Neural progenitor cell (in vitro differentiated cells): ENCODE data around the gene SND1. TPM values are rescaled to one million over a fixed set of nuclear protein-coding genes. Genes with fewer than 3 reads are reported as not detected.

Experiments used
- DNase-seq: peaks from one replicate; pipeline ENCODE4 v3.0.0-alpha.2; 2016; ENCODE audit warnings: low spot score
- H2AFZ ChIP-seq: fragments of 200-600 bp; sonication (generic); replicated peaks from 2 replicates; pipeline ENCODE4 v1.6.1; 2016; ENCODE audit warnings: antibody characterized with exemption
- H3F3A ChIP-seq: fragments of 200-600 bp; sonication (generic); 2 replicates; pipeline ENCODE4 v1.6.1; 2016; ENCODE audit warnings: antibody characterized with exemption, low read depth
- H3K27ac ChIP-seq: fragments of 200-600 bp; sonication (generic); 2 replicates; pipeline ENCODE4 v1.5.1; 2016; ENCODE audit warnings: mild to moderate bottlenecking
- H3K27me3 ChIP-seq: fragments of 200-600 bp; sonication (generic); 2 replicates; pipeline ENCODE4 v1.6.1; 2016; ENCODE audit warnings: mild to moderate bottlenecking, moderate library complexity
- H3K36me3 ChIP-seq: fragments of 200-600 bp; sonication (generic); 2 replicates; pipeline ENCODE4 v1.5.1; 2016
- H3K4me1 ChIP-seq: fragments of 200-600 bp; sonication (generic); 2 replicates; pipeline ENCODE4 v1.6.1; 2016; ENCODE audit warnings: mixed run types
- H3K4me2 ChIP-seq: fragments of 200-600 bp; sonication (generic); 2 replicates; pipeline ENCODE4 v1.6.1; 2016
- H3K4me3 ChIP-seq: fragments of 200-600 bp; sonication (generic); 2 replicates; pipeline ENCODE4 v1.5.1; 2016
- H3K79me2 ChIP-seq: fragments of 200-600 bp; sonication (generic); 2 replicates; pipeline ENCODE4 v1.6.1; 2016; ENCODE audit warnings: low read depth
- H3K9ac ChIP-seq: fragments of 200-600 bp; sonication (generic); 2 replicates; pipeline ENCODE4 v1.6.1; 2016
- H3K9me3 ChIP-seq: fragments of 200-600 bp; sonication (generic); 2 replicates; pipeline ENCODE4 v1.5.1; 2016; ENCODE audit warnings: low read depth
- H4K20me1 ChIP-seq: fragments of 200-600 bp; sonication (generic); 2 replicates; pipeline ENCODE4 v1.6.1; 2016; ENCODE audit warnings: low read depth
- H3K27ac Mint-ChIP-seq: 3 replicates; pipeline ENCODE4 v1.8.0; 2021; ENCODE audit warnings: mixed read lengths
- H3K27me3 Mint-ChIP-seq: 2 replicates; pipeline ENCODE4 v1.8.0; 2022; ENCODE audit warnings: low read depth, mild to moderate bottlenecking, inconsistent platforms, moderate library complexity, mixed read lengths; ENCODE audit not compliant: insufficient read depth
- H3K36me3 Mint-ChIP-seq: 3 replicates; pipeline ENCODE4 v1.8.0; 2021; ENCODE audit warnings: mixed read lengths
- H3K4me1 Mint-ChIP-seq: 3 replicates; pipeline ENCODE4 v1.8.0; 2021; ENCODE audit warnings: mixed read lengths
- H3K4me3 Mint-ChIP-seq: 3 replicates; pipeline ENCODE4 v1.8.0; 2021; ENCODE audit warnings: mild to moderate bottlenecking, moderate library complexity, mixed read lengths
- H3K9me3 Mint-ChIP-seq: 3 replicates; pipeline ENCODE4 v1.8.0; 2020; ENCODE audit warnings: mixed read lengths
- CTCF ChIP-seq: fragments of 200-600 bp; sonication (generic); IDR thresholded peaks from 2 replicates; pipeline ENCODE4 v1.5.1; 2017; ENCODE audit warnings: antibody characterized with exemption, mild to moderate bottlenecking
- EZH2 ChIP-seq: fragments of 200-600 bp; sonication (generic); IDR thresholded peaks from 2 replicates; pipeline ENCODE4 v1.6.1; 2017; ENCODE audit warnings: antibody characterized with exemption, mild to moderate bottlenecking, moderate library complexity
- EZH2phosphoT487 ChIP-seq: fragments of 200-600 bp; sonication (generic); IDR thresholded peaks from 2 replicates; pipeline ENCODE4 v1.6.1; 2017; ENCODE audit warnings: antibody characterized with exemption
- total RNA-seq: library from RNA; depleted of rRNA; stranded (reverse); fragments of >200 nt; gene quantifications from 2 replicates; pipeline ENCODE4 v1.2.3, GENCODE V29; 2015; ENCODE audit warnings: low replicate concordance

The SND1 gene
- total RNA-seq, 1 donor from 2014 or later = 154 TPM

GRCh38 chr7:128119036-128119435 is 467.0 kb downstream of the SND1 start:
- H2AFZ ChIP-seq = no peak overlapping the region
- no peak overlapping the region for H3K27ac Mint-ChIP-seq
- H3F3A ChIP-seq = peaks cover 15% of the 10 kb centered on the region
- no peaks in the 10 kb centered on the region for H3K9me3 ChIP-seq
- peaks cover 24% of the 10 kb centered on the region for H3K4me1 ChIP-seq
- no peak overlapping the region for H3K4me3 ChIP-seq
- H3K27me3 Mint-ChIP-seq = peaks cover 10% of the 10 kb centered on the region
- no peak overlapping the region for H3K4me2 ChIP-seq
- H3K36me3 Mint-ChIP-seq = no peaks in the 10 kb centered on the region
- H3K9ac ChIP-seq = no peak overlapping the region
- no peak for DNase-seq
- H3K36me3 ChIP-seq = no peaks in the 10 kb centered on the region
- H3K4me3 Mint-ChIP-seq = no peak overlapping the region
- H3K4me1 Mint-ChIP-seq = peaks cover 35% of the 10 kb centered on the region
- TF ChIP-seq CTCF = no peak
- no peak for TF ChIP-seq EZH2phosphoT487
- no peak for TF ChIP-seq EZH2
- peaks cover 11% of the 10 kb centered on the region for H4K20me1 ChIP-seq
- H3K27ac ChIP-seq = no peak overlapping the region
- no peaks in the 10 kb centered on the region for H3K9me3 Mint-ChIP-seq
- H3K27me3 ChIP-seq = no peaks in the 10 kb centered on the region
- no peaks in the 10 kb centered on the region for H3K79me2 ChIP-seq

- H3K79me2 ChIP-seq = no peaks in the 10 kb centered on the region
- H2AFZ ChIP-seq = no peak overlapping the region
- Mint-ChIP-seq H3K36me3 (no peaks in the 10 kb centered on the region), H3K4me1 (peaks cover 32% of the 10 kb centered on the region), H3K27ac (no peak overlapping the region), H3K27me3 (peaks cover 11% of the 10 kb centered on the region), H3K9me3 (no peaks in the 10 kb centered on the region), H3K4me3 (no peak overlapping the region)
- H3K4me2 ChIP-seq = no peak overlapping the region
- peaks cover 13% of the 10 kb centered on the region for H4K20me1 ChIP-seq
- H3K36me3 ChIP-seq = no peaks in the 10 kb centered on the region
- no peak for TF ChIP-seq EZH2
- no peak for TF ChIP-seq EZH2phosphoT487
- no peak for TF ChIP-seq CTCF
- DNase-seq = no peak
- H3K27ac ChIP-seq = no peak overlapping the region
- H3K9ac ChIP-seq = no peak overlapping the region
- H3K4me3 ChIP-seq = no peak overlapping the region
- H3F3A ChIP-seq = peaks cover 18% of the 10 kb centered on the region
- H3K27me3 ChIP-seq = no peaks in the 10 kb centered on the region
- no peaks in the 10 kb centered on the region for H3K9me3 ChIP-seq
- H3K4me1 ChIP-seq = peaks cover 28% of the 10 kb centered on the region
Observed at GRCh38 chr7:128120116-128120515, 468.1 kb downstream of the SND1 start.

- TF ChIP-seq EZH2 = no peak
- no peaks in the 10 kb centered on the region for H3K79me2 ChIP-seq
Observed at GRCh38 chr7:128120976-128121490, 469.0 kb downstream of the SND1 start.

GRCh38 chr7:128121711-128122530 is 469.9 kb downstream of the SND1 start:
- Mint-ChIP-seq H3K9me3 (no peaks in the 10 kb centered on the region), H3K4me3 (no peak overlapping the region), H3K27me3 (peaks cover 9% of the 10 kb centered on the region), H3K4me1 (peaks cover 26% of the 10 kb centered on the region), H3K27ac (no peak overlapping the region), H3K36me3 (no peaks in the 10 kb centered on the region)
- Histone ChIP-seq H2AFZ (no peak overlapping the region), H3K9me3 (no peaks in the 10 kb centered on the region), H3K79me2 (no peaks in the 10 kb centered on the region), H3K36me3 (no peaks in the 10 kb centered on the region), H3K27ac (no peak overlapping the region), H3K4me3 (no peak overlapping the region), H3K4me1 (peaks cover 28% of the 10 kb centered on the region), H3K4me2 (no peak overlapping the region), H3F3A (peaks cover 18% of the 10 kb centered on the region), H4K20me1 (peaks cover 13% of the 10 kb centered on the region), H3K27me3 (no peaks in the 10 kb centered on the region), H3K9ac (no peak overlapping the region)
- DNase-seq = no peak
- TF ChIP-seq EZH2 (no peak), CTCF (no peak), EZH2phosphoT487 (no peak)

More at GRCh38 chr7:128120976-128121490, 469.0 kb downstream of the SND1 start:
- peaks cover 9% of the 10 kb centered on the region for H3K27me3 Mint-ChIP-seq
- H3K9me3 ChIP-seq = no peaks in the 10 kb centered on the region
- H3K36me3 ChIP-seq = no peaks in the 10 kb centered on the region
- no peaks in the 10 kb centered on the region for H3K9me3 Mint-ChIP-seq
- no peak overlapping the region for H2AFZ ChIP-seq
- H4K20me1 ChIP-seq = peaks cover 13% of the 10 kb centered on the region
- no peak overlapping the region for H3K27ac ChIP-seq
- H3K27me3 ChIP-seq = no peaks in the 10 kb centered on the region
- no peak overlapping the region for H3K4me2 ChIP-seq
- H3K36me3 Mint-ChIP-seq = no peaks in the 10 kb centered on the region
- peaks cover 28% of the 10 kb centered on the region for H3K4me1 Mint-ChIP-seq
- no peak overlapping the region for H3K9ac ChIP-seq
- no peak overlapping the region for H3K4me3 ChIP-seq
- H3K4me3 Mint-ChIP-seq = no peak overlapping the region
- H3K4me1 ChIP-seq = peaks cover 28% of the 10 kb centered on the region
- no peak overlapping the region for H3K27ac Mint-ChIP-seq
- DNase-seq = no peak
- peaks cover 18% of the 10 kb centered on the region for H3F3A ChIP-seq
